Muscle layer of duodenum (tissue), 2 donors: Measurements from ENCODE around the gene EPB41L4B.

Experiments used
- H3K27ac ChIP-seq: one replicate; pipeline ENCODE4 v1.7.0; 2013; ENCODE audit warnings: mild to moderate bottlenecking, low read length
- H3K27me3 ChIP-seq: one replicate; pipeline ENCODE4 v1.7.0; 2013; ENCODE audit warnings: low read depth, mild to moderate bottlenecking, control low read depth, low read length
- H3K36me3 ChIP-seq, 2 donors: one replicate each; pipeline ENCODE4 v1.7.0; 2013; ENCODE audit warnings: low read length in 2 of 2, control low read depth in 1 of 2, mild to moderate bottlenecking in 1 of 2; ENCODE audit not compliant: insufficient read depth in 2 of 2, control insufficient read depth in 1 of 2
- H3K4me1 ChIP-seq, 2 donors: one replicate each; pipeline ENCODE4 v1.7.0; 2013; ENCODE audit warnings: low read length in 2 of 2, mild to moderate bottlenecking in 2 of 2, control low read depth in 1 of 2, moderate library complexity in 1 of 2; ENCODE audit not compliant: insufficient read depth in 2 of 2, control insufficient read depth in 1 of 2
- H3K4me3 ChIP-seq, 2 donors: one replicate each; pipeline ENCODE4 v1.7.0; 2013; ENCODE audit warnings: low read length in 2 of 2, low read depth in 1 of 2, mild to moderate bottlenecking in 1 of 2
- H3K9me3 ChIP-seq, 2 donors: one replicate each; pipeline ENCODE4 v1.7.0; 2013; ENCODE audit warnings: low read length in 2 of 2, control low read depth in 1 of 2, mild to moderate bottlenecking in 1 of 2; ENCODE audit not compliant: control insufficient read depth in 1 of 2
- donor health status: healthy.

EPB41L4B gene

DNA sequence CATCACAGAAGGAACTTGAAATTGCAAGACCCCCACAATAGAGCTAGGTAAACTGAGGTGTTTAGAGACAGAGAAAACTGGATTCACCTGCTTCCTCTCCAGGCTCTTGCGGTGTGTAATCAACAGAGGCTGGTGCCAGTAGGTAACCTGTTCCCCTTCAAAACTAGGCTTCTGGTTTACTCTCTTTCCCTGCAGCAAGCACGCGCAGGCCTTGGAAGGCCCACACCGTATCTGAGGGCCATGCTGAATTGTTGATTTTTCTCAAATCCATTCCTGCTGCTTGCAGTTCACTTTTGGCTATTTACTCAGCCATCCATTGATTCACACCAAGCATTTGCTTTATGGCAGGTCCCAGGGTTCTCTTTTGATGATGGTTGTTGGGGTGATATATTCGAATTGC is 153.1 kb downstream of the EPB41L4B start:
- no peak overlapping the region for H3K27ac ChIP-seq
- H3K9me3 ChIP-seq, result no peaks in the 10 kb centered on the region
- H3K4me1 ChIP-seq, result no peaks in the 10 kb centered on the region
- H3K27me3 ChIP-seq, result peaks cover 3% of the 10 kb centered on the region
- no peak overlapping the region for H3K4me3 ChIP-seq
- H3K36me3 ChIP-seq, result no peaks in the 10 kb centered on the region

DNA sequence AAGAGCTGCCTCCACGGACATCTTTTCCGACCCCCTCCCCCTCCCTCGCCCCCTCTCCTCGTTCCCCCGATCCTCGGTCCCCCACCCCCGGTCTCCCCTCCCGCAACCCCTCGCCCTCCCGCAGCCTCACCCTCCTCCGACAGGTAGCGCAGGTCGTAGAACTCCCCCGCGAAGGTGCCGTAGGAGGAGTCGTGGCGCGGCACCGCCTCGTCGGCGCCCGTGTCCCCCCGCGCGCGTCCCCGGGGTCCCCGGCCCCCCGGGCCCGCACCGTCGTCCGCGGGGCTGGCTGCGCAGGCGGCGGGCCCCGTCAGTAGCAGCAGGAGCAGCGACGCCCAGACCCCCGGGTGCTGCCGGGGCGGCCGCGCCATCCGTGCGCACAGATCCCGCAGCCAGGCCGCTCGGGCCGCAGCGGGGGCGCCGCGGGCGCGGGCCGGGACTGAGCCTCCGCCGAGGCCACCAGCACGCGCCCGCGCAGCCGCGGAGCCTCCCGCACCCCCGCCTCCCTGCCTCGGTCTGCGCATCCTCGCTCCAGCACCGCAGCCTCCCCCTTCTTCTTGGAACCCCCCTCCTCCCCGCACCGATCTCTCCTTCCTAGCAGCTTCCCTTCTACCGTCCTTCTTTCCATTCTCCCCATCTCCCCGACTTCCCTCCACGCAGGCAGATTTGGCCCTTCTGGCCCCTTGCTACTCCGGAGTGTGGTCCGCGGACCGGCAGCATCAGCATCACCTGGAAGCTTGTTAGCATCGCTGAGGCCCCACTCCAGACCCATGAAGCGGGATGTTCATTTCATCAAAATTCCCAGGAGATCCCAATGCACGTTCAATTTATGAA is 153.9 kb downstream of the EPB41L4B start, which contains the start of gene FRRS1L:
TSS of gene FRRS1L (minus strand) at position 479 of the 831 bp plus-strand sequence. CDS start at position 368, 111 bp downstream.
- no peaks in the 10 kb centered on the region for H3K36me3 ChIP-seq
- no peak within 1 kb of the TSS for H3K27ac ChIP-seq
- no peaks in the 10 kb centered on the region for H3K4me1 ChIP-seq
- H3K27me3 ChIP-seq, result peaks cover 3% of the 10 kb centered on the region
- no peaks in the 10 kb centered on the region for H3K9me3 ChIP-seq
- H3K4me3 ChIP-seq, result peak within 1 kb of the TSS in 1 of 2 donors; percentile 54

DNA sequence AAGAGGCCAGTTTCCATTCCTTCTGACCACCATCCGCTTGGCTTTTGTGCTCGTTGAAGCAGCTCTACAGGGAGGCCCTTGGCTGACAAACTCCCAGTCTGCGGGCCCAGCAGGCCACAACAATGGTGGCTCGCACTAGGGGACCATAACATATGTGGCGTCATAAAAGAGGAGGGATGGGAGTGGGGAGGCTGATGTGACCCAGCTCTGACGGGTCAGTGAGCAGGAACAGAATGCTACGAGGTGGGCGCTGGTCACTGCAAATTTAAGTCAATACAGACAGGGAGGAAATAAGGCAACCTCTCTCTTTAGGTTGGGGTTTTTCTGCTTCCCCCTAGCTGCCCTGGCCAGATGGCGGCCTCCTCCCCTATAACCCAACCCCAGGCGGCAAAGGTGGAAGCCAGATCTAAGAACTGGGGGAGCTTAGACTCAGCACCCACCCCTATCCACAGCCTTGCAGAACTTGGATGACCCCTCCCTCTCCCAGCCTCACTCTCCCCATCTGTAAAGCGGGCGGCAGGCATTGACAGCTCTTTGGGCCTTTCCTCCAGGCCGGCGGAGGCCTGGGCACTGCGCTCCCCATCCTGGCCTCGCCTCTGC is 154.6 kb downstream of the EPB41L4B start:
- H3K9me3 ChIP-seq, result no peaks in the 10 kb centered on the region
- peaks cover 3% of the 10 kb centered on the region for H3K27me3 ChIP-seq
- H3K36me3 ChIP-seq, result no peaks in the 10 kb centered on the region
- H3K4me1 ChIP-seq, result no peaks in the 10 kb centered on the region
- H3K27ac ChIP-seq, result no peak overlapping the region
- H3K4me3 ChIP-seq, result peak overlapping the region in 1 of 2 donors; percentile 51

DNA sequence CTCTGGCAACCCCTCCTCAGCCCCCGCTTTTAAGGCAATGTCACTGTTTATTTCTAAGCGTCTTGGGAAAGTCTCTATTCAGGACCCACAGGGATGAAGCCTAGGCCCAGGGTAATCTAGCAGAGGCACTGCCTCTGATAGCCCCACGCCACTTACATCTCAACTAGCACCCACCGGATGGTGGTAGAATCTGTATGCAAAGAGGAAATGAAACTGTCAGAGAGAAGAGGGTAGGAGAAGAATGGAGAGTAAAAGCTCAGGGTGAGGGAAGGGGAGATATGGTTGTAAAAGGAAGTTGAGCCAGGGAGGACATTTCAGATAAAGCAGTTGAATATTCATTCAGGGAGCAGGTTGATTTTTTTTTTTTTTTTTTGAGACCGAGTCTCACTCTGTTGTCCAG is 156.8 kb downstream of the EPB41L4B start:
- no peak overlapping the region for H3K27ac ChIP-seq
- no peaks in the 10 kb centered on the region for H3K4me1 ChIP-seq
- no peak overlapping the region for H3K4me3 ChIP-seq
- H3K27me3 ChIP-seq, result peaks cover 3% of the 10 kb centered on the region
- no peaks in the 10 kb centered on the region for H3K36me3 ChIP-seq
- H3K9me3 ChIP-seq, result no peaks in the 10 kb centered on the region

DNA sequence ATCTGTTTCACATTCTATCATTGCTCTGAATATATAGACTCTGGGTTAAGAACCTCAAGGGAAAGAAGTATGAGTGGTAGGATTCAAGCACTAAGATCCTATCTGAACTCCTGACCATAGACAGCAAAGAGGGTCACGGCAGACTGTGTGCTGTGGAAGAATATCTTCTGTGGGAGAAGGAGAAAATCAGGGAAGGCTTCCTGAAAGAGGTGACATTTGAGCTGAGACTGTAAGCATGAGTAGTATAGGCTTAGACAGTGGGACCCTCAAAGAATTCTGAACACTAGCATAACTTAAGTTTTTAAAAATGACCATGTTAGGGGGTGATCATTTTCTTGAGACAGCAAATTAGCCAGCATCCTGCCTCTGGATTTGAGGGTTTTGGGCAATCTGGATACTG is 157.7 kb downstream of the EPB41L4B start:
- peaks cover 3% of the 10 kb centered on the region for H3K27me3 ChIP-seq
- H3K4me1 ChIP-seq, result no peaks in the 10 kb centered on the region
- H3K36me3 ChIP-seq, result no peaks in the 10 kb centered on the region
- H3K27ac ChIP-seq, result no peak overlapping the region
- H3K4me3 ChIP-seq, result no peak overlapping the region
- H3K9me3 ChIP-seq, result no peaks in the 10 kb centered on the region

DNA sequence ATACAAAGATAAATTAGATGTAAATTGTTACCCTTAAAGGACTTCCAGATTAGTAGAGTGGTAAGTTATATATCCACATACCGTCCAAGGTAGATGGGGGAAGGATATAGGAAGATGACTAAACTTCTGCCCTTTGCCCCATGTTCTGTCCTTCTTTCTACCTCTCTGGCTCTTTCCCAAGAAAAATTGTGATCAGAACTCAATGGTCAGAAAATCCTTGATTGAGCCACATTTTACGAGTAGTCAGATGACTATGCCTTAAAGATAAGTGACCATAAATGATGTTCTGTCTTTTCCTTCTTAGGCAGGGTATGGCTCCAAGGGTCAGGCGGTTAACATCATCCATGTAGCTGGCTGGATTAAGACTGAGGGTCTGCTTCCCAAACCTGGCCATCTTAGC is 158.2 kb downstream of the EPB41L4B start:
- H3K36me3 ChIP-seq, result no peaks in the 10 kb centered on the region
- no peaks in the 10 kb centered on the region for H3K9me3 ChIP-seq
- no peaks in the 10 kb centered on the region for H3K4me1 ChIP-seq
- peaks cover 3% of the 10 kb centered on the region for H3K27me3 ChIP-seq
- no peak overlapping the region for H3K27ac ChIP-seq
- H3K4me3 ChIP-seq, result no peak overlapping the region

DNA sequence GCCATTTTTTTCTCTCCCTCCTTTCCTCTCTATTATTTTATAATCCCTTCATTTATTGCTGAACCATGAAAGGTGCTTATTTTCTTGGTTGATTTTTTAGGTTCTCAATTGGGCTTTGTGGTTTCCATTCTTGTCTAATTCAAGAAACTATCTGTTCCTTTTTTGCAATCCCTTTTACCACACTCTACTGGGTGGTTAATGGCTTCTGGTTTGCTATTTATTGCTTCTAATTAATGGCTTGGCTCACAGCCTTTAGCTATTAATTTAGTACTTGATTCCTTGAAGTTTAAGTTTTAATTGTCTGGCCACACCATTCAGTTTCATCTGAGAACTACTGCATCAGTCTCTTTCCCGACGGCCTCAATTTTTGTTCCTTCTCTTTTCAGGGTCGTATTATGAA is 159.4 kb downstream of the EPB41L4B start:
- H3K4me1 ChIP-seq, result no peaks in the 10 kb centered on the region
- H3K27me3 ChIP-seq, result peaks cover 3% of the 10 kb centered on the region
- H3K36me3 ChIP-seq, result no peaks in the 10 kb centered on the region
- H3K9me3 ChIP-seq, result no peaks in the 10 kb centered on the region
- H3K4me3 ChIP-seq, result no peak overlapping the region
- H3K27ac ChIP-seq, result no peak overlapping the region

DNA sequence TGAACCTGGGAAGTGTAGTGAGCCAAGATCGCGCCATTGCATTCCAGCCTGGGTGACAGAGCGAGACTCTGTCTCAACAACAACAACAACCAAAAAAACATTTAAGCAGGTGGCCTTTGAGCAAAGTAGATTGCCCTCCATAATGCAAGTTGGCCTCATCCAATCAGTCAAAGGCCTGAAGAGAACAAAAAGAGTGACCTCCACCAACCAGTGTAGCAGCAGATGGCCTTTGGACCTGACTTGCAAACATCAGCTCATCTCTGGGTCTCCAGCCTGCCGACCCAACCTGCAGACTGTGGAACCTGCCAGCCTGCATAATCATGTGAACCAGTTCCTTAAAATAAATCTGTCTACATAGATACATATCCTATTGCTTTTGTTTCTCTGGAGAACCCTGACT is 161.3 kb downstream of the EPB41L4B start:
- Histone ChIP-seq H3K27ac (no peak overlapping the region), H3K4me3 (no peak overlapping the region), H3K4me1 (no peaks in the 10 kb centered on the region), H3K27me3 (no peaks in the 10 kb centered on the region), H3K36me3 (no peaks in the 10 kb centered on the region), H3K9me3 (no peaks in the 10 kb centered on the region)

DNA sequence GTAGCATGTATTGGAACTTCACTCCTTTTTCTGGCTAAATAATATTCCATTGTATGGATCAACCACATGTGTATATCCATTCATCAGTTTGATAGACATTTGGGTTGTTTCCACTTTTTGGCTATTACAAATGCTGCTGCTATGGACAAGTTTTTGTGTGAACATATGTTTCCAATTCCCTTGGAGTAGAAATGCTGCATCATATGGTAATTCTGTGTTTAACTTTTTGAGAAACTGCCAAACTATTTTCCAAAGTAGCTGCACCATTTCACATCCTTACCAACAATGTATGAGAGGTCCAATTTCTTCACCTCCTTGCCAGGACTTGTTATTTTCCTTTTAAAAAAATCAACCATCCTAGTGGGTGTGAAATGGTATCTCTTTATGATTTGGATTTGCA is 162.2 kb downstream of the EPB41L4B start:
- Histone ChIP-seq H3K4me1 (no peaks in the 10 kb centered on the region), H3K9me3 (no peaks in the 10 kb centered on the region), H3K36me3 (no peaks in the 10 kb centered on the region), H3K27me3 (no peaks in the 10 kb centered on the region), H3K4me3 (no peak overlapping the region), H3K27ac (no peak overlapping the region)

DNA sequence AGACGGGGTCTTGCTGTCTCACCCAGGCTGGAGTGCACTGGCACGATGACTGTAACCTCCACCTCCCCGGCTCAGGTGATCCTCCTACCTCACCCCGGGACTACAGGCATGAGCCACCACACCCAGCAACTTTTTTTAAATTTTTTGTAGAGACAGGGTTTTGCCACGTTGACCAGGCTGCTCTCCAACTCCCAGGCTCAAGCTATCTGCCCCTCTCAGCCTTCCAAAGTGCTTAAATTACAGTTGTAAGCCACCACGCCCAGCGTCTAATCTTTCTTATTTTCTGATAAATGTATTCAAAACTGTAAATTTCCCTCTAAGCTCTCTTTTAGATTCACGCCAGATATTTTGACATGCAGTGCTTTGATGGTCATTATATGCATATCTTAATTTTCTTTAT is 164.2 kb downstream of the EPB41L4B start:
- Histone ChIP-seq H3K27ac (no peak overlapping the region), H3K9me3 (peaks cover 4 to 5% of the 10 kb centered on the region in 2 donors), H3K4me3 (no peak overlapping the region), H3K4me1 (no peaks in the 10 kb centered on the region), H3K36me3 (no peaks in the 10 kb centered on the region), H3K27me3 (no peaks in the 10 kb centered on the region)

DNA sequence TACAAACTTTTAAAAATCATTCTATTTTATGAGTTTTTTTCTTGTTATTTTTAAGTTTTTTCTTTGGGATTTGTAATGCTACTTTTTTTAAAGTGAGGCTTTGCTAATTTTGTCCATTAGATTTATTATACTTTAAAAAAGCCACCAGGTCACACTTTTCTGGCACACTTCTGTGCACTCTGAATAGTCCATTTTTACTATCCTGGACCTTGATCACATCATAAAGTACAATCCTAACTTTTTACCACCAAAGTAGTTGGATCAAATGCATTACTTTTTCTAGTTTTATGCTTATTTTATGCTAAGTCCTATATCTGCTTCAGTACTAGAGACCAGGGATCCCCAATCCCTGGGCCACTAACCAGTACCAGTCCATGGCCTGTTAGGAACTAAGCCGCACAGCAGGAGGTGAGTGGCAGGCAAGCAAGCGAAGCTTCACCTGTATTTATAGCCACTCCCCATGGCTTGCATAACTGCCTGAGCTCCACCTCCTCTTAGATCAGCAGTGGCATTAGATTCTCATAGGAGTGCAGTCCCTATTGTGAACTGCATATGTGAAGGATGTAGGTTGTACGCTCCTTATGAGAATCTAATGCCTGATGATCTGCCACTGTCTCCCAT is 169.8 kb downstream of the EPB41L4B start:
- Histone ChIP-seq H3K4me1 (no peaks in the 10 kb centered on the region), H3K36me3 (no peaks in the 10 kb centered on the region), H3K9me3 (peaks cover 4 to 5% of the 10 kb centered on the region in 2 donors), H3K4me3 (no peak overlapping the region), H3K27me3 (no peaks in the 10 kb centered on the region), H3K27ac (no peak overlapping the region)
